Neuron (in vitro differentiated cells): ENCODE results near the gene PLXNA4.

ENCODE experiments used
- H2AFZ ChIP-seq: one replicate; pipeline ENCODE4 v1.6.1; 2013; ENCODE audit warnings: low read depth, mild to moderate bottlenecking, inconsistent platforms, low read length, moderate library complexity
- H3K27me3 ChIP-seq: one replicate; pipeline ENCODE4 v1.6.1; 2013; ENCODE audit warnings: low read length; ENCODE audit not compliant: insufficient read depth
- H3K36me3 ChIP-seq: one replicate; pipeline ENCODE4 v1.6.1; 2013; ENCODE audit warnings: low read length; ENCODE audit not compliant: insufficient read depth
- H3K4me1 ChIP-seq: one replicate; pipeline ENCODE4 v1.6.1; 2013; ENCODE audit warnings: low read length; ENCODE audit not compliant: insufficient read depth
- H3K4me3 ChIP-seq: 2 replicates; pipeline ENCODE4 v1.5.1; 2013; ENCODE audit warnings: mild to moderate bottlenecking, low read length, moderate library complexity
- H3K9me3 ChIP-seq: one replicate; pipeline ENCODE4 v1.6.1; 2013; ENCODE audit warnings: low read length

Gene PLXNA4

DNA sequence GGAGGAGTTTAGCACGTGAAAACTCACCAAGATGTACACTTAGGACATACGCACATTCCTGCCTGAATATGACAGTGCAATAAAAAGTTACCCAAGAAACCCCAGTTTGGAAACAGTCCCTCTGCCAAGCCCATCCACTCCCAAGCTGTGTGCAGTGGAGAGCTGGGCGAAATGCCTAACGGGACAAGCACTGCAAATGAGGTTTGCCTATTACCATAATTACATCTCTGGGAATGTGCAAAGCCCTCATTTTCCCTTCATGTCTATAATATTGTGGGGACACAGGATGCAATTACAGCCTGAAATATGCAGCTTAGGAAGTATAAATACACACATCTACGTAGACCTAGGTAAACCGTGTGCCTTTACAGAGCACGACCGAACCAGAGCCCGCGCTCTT lies 117.5 kb downstream of the PLXNA4 start:
- Histone ChIP-seq H3K36me3 (no peaks in the 10 kb centered on the region), H3K4me1 (no peaks in the 10 kb centered on the region), H3K27me3 (no peaks in the 10 kb centered on the region), H3K4me3 (no peak overlapping the region), H3K9me3 (no peaks in the 10 kb centered on the region), H2AFZ (no peak overlapping the region)

GRCh38 chr7:132457658-132458057 lies 118.6 kb downstream of the PLXNA4 start:
- H2AFZ ChIP-seq = no peak overlapping the region
- no peaks in the 10 kb centered on the region for H3K4me1 ChIP-seq
- H3K36me3 ChIP-seq = no peaks in the 10 kb centered on the region
- H3K9me3 ChIP-seq = no peaks in the 10 kb centered on the region
- H3K4me3 ChIP-seq = no peak overlapping the region
- H3K27me3 ChIP-seq = no peaks in the 10 kb centered on the region

GRCh38 chr7:132456418-132456817 lies 119.9 kb downstream of the PLXNA4 start:
- Histone ChIP-seq H3K27me3 (no peaks in the 10 kb centered on the region), H3K4me1 (no peaks in the 10 kb centered on the region), H3K4me3 (no peak overlapping the region), H3K9me3 (no peaks in the 10 kb centered on the region), H3K36me3 (no peaks in the 10 kb centered on the region), H2AFZ (no peak overlapping the region)

DNA sequence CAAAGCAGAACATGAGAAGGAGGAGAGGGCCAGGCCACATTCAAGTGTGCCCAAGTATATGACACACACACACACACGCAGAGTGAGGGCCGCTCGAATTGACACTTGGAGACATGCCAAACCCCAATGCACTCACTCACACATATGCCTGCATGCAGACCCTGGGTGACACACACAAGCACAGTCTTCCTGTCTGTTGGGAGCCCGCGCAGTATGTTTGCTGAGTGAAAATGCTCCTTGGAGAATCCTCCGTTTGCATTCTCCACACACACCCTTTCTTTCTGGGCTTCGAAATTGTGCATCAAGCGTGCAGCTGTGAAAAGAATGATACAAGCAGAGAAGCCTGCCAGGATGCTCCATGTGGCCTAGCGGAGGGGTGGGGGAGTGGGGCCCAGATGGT lies 120.9 kb downstream of the PLXNA4 start:
- H2AFZ ChIP-seq = no peak overlapping the region
- no peaks in the 10 kb centered on the region for H3K4me1 ChIP-seq
- no peaks in the 10 kb centered on the region for H3K9me3 ChIP-seq
- H3K4me3 ChIP-seq = no peak overlapping the region
- no peaks in the 10 kb centered on the region for H3K36me3 ChIP-seq
- H3K27me3 ChIP-seq = no peaks in the 10 kb centered on the region

DNA sequence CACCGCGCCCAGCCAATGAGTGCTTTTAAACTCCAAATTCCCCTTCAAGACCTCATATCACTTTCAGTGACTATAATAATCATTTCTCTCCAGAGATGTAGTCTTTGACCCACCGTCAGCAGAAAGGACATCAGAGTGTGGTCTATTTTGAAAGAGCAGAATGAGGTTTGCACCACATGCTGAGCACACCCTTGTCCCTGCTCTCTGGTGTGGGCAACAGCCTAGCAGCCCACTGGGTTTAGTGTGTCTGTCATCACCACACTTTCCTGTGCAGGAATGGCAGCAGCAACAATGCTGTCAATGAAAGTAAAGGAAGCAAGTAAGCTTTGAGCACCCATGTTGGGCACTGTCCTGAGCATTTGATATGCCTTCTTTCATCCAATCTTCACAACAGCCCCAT lies 122.4 kb downstream of the PLXNA4 start:
- Histone ChIP-seq H3K4me3 (no peak overlapping the region), H3K4me1 (no peaks in the 10 kb centered on the region), H3K9me3 (no peaks in the 10 kb centered on the region), H2AFZ (no peak overlapping the region), H3K27me3 (no peaks in the 10 kb centered on the region), H3K36me3 (no peaks in the 10 kb centered on the region)

DNA sequence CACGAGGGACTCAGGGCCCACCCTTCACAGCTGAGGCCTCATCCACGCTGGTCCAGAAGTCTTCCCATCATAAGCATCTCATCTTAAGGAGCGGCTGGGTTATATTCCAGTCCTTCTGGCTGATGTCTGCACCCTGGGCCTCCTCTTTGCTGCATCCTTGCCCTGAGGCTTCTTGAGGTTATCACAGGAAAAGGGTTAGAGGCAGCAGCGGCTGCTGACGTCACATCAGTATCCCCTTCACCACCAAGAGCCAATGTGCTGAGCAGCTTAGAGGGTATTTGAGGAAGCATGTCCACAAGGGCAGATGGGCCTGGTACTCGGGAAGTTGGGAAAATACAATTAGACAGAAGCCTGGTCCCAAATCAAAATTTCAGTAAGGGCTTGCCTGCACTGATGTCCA lies 125.1 kb downstream of the PLXNA4 start:
- H3K36me3 ChIP-seq = no peaks in the 10 kb centered on the region
- H2AFZ ChIP-seq = no peak overlapping the region
- no peak overlapping the region for H3K4me3 ChIP-seq
- H3K4me1 ChIP-seq = no peaks in the 10 kb centered on the region
- H3K27me3 ChIP-seq = no peaks in the 10 kb centered on the region
- no peaks in the 10 kb centered on the region for H3K9me3 ChIP-seq

- Histone ChIP-seq H3K4me3 (no peak overlapping the region), H3K9me3 (no peaks in the 10 kb centered on the region), H3K36me3 (no peaks in the 10 kb centered on the region), H3K4me1 (no peaks in the 10 kb centered on the region), H3K27me3 (no peaks in the 10 kb centered on the region), H2AFZ (no peak overlapping the region)
Measured at GRCh38 chr7:132450696-132451095, 125.6 kb downstream of the PLXNA4 start.

- Histone ChIP-seq H2AFZ (no peak overlapping the region), H3K27me3 (no peaks in the 10 kb centered on the region), H3K9me3 (no peaks in the 10 kb centered on the region), H3K36me3 (no peaks in the 10 kb centered on the region), H3K4me3 (no peak overlapping the region), H3K4me1 (no peaks in the 10 kb centered on the region)
Measured at GRCh38 chr7:132450188-132450587, 126.1 kb downstream of the PLXNA4 start.

GRCh38 chr7:132446666-132447278 lies 129.5 kb downstream of the PLXNA4 start:
- Histone ChIP-seq H3K9me3 (no peaks in the 10 kb centered on the region), H3K4me1 (no peaks in the 10 kb centered on the region), H2AFZ (no peak overlapping the region), H3K27me3 (no peaks in the 10 kb centered on the region), H3K4me3 (no peak overlapping the region), H3K36me3 (no peaks in the 10 kb centered on the region)

GRCh38 chr7:132446260-132446659 lies 130.0 kb downstream of the PLXNA4 start:
- no peaks in the 10 kb centered on the region for H3K36me3 ChIP-seq
- H2AFZ ChIP-seq = no peak overlapping the region
- no peaks in the 10 kb centered on the region for H3K4me1 ChIP-seq
- no peak overlapping the region for H3K4me3 ChIP-seq
- no peaks in the 10 kb centered on the region for H3K27me3 ChIP-seq
- no peaks in the 10 kb centered on the region for H3K9me3 ChIP-seq

GRCh38 chr7:132443761-132444520 lies 132.3 kb downstream of the PLXNA4 start:
- no peak overlapping the region for H3K4me3 ChIP-seq
- H3K27me3 ChIP-seq = no peaks in the 10 kb centered on the region
- no peaks in the 10 kb centered on the region for H3K36me3 ChIP-seq
- H2AFZ ChIP-seq = no peak overlapping the region
- no peaks in the 10 kb centered on the region for H3K9me3 ChIP-seq
- H3K4me1 ChIP-seq = no peaks in the 10 kb centered on the region

DNA sequence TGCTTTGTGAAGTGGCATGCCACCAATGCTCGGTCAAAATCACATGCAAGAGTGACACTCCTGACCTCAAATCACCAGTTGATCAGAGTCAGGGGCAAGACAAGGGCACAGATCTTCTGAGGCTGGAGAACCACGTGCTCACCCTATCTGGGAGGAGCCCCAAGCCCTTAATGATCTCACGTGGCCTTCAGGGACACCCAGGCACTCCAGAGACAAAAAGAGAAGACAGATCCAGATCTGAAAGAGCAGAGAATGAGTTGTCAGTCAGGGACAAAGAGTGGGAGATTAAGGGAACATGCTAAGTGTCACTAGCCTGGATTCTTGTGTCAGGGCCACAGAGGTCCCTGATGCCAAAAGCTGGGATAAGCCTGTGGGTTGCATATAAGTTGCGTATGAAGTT lies 134.3 kb downstream of the PLXNA4 start:
- no peak overlapping the region for H3K4me3 ChIP-seq
- no peaks in the 10 kb centered on the region for H3K9me3 ChIP-seq

DNA sequence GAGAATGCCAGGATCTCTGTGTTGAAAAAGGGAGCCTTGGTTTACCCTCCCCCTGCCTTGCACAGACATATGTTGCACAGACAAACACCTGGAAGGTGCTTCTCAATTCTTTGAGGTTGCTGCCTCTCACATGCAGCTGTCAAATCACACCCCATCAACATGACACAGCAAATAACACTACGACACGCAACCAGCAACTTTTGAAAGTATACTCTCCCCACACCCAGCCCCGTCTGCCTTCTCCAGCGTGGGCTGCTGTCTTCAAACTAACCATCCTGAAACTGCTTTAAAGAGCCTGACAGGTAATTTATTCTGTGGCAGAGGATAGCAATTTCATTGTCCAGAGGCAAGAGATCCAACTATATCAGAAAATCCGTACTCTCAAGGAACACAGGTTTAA lies 136.1 kb downstream of the PLXNA4 start:
- H3K27me3 ChIP-seq = no peaks in the 10 kb centered on the region
- H3K4me3 ChIP-seq = no peak overlapping the region
- H3K4me1 ChIP-seq = no peaks in the 10 kb centered on the region
- no peak overlapping the region for H2AFZ ChIP-seq
- no peaks in the 10 kb centered on the region for H3K36me3 ChIP-seq
- H3K9me3 ChIP-seq = no peaks in the 10 kb centered on the region

More for the DNA sequence above, 134.3 kb downstream of the PLXNA4 start:
- Histone ChIP-seq H3K4me1 (no peaks in the 10 kb centered on the region), H3K36me3 (no peaks in the 10 kb centered on the region), H3K27me3 (no peaks in the 10 kb centered on the region), H2AFZ (no peak overlapping the region)

GRCh38 chr7:132438926-132439325 lies 137.3 kb downstream of the PLXNA4 start:
- Histone ChIP-seq H2AFZ (no peak overlapping the region), H3K4me3 (no peak overlapping the region), H3K36me3 (no peaks in the 10 kb centered on the region), H3K27me3 (no peaks in the 10 kb centered on the region), H3K9me3 (no peaks in the 10 kb centered on the region), H3K4me1 (no peaks in the 10 kb centered on the region)
